Body of pancreas (tissue), 4 donors: Measurements from ENCODE around the gene TMEM208.

ENCODE experiments used
- CTCF ChIP-seq, 7 experiments: fragments of 450-650 bp in 4 of 7; fragments of 200-600 bp in 3 of 7; sonication (generic) in 3 of 7; IDR thresholded peaks; one replicate each; pipeline ENCODE4 v1.5.1; 2016 to 2019; ENCODE audit warnings: antibody characterized with exemption in 7 of 7
- POLR2A ChIP-seq, 3 donors: fragments of 450-650 bp; IDR thresholded peaks; one replicate each; pipeline ENCODE4 v1.6.1; 2016; ENCODE audit warnings: antibody characterized with exemption in 3 of 3, mild to moderate bottlenecking in 2 of 3

- TF ChIP-seq CTCF (IDR thresholded peaks at IDR 0.05) (no peak), POLR2A (IDR thresholded peaks at IDR 0.05) (no peak)
Measured at GRCh38 chr16:67258161-67258835, 31.4 kb downstream of the TMEM208 start.
